ENCODE data around the gene NUMB. TPM values are rescaled to one million over a fixed set of nuclear protein-coding genes. Genes with fewer than 3 reads are reported as not detected.
A peak's percentile ranks its signal among the peaks of the same experiment; 100 is the strongest.

The NUMB gene
- total RNA-seq, 1 donor from 2014 or later = 72.7 TPM

DNA sequence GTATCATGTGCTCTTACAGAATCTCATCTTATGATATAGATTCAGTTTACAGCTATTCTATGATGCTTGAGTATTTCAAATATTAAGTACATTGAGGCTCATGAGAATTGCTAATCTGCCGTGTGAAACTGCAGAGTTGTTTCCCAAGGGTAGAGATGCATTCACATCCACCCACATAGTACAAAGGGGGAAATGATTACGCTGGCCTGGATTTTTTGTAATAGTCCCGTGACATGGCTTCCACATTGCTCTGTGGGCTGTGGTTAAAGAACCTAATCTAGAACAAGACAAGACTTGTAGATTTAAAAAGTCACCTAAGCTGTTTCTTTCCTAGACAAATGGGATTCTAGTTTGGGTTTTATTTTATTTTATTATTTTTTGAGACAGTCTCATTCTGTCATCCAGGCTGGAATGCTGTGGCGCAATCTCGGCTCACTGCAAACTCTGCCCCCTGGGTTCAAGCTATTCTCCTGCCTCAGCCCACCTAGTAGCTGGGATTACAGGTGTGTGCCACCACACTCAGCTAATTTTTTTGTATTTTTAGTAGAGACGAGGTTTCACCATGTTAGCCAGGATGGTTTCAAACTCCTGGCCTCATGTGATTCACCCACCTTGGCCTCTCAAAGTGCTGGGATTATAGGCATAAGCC lies 19.4 kb upstream of the NUMB start:
- no peaks in the 10 kb centered on the region for H3K9me3 Mint-ChIP-seq (ENCODE audit: unreplicated experiment)

DNA sequence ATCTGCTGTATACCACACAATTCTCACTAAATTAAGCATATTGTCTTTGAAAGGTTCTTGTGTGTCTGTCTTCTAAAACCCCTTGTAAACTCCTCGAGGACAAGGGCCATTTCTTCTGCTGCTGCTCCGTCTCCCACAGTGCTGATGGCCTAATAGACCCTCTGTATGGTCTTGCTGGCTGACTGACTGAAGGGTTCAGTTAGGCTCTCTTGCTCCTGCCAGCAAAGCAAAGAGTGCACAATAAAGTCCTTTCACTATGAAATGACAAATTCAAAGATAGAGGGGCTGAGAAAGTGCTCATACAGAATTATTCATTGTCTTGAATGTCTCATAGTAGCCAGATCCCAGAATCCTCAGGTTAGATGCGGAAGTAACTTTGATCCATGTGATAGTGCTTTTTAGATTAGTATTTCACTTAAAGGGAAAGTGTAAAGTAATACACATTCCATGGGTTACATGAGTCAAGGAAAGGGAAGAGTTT lies 18.1 kb upstream of the NUMB start:
- Mint-ChIP-seq H3K4me1 (ENCODE audit: unreplicated experiment) (no peaks in the 10 kb centered on the region), H3K27ac (ENCODE audit: unreplicated experiment) (no peak overlapping the region), H3K27me3 (ENCODE audit: unreplicated experiment) (no peaks in the 10 kb centered on the region), H3K9me3 (ENCODE audit: unreplicated experiment) (no peaks in the 10 kb centered on the region), H3K36me3 (ENCODE audit: unreplicated experiment) (no peaks in the 10 kb centered on the region), H3K4me3 (ENCODE audit: unreplicated experiment) (no peak overlapping the region)
- TF ChIP-seq, protein P1, sequence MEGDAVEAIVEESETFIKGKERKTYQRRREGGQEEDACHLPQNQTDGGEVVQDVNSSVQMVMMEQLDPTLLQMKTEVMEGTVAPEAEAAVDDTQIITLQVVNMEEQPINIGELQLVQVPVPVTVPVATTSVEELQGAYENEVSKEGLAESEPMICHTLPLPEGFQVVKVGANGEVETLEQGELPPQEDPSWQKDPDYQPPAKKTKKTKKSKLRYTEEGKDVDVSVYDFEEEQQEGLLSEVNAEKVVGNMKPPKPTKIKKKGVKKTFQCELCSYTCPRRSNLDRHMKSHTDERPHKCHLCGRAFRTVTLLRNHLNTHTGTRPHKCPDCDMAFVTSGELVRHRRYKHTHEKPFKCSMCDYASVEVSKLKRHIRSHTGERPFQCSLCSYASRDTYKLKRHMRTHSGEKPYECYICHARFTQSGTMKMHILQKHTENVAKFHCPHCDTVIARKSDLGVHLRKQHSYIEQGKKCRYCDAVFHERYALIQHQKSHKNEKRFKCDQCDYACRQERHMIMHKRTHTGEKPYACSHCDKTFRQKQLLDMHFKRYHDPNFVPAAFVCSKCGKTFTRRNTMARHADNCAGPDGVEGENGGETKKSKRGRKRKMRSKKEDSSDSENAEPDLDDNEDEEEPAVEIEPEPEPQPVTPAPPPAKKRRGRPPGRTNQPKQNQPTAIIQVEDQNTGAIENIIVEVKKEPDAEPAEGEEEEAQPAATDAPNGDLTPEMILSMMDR (IDR thresholded peaks at IDR 0.05) = no peak
- DNase-seq (ENCODE audit: extremely low spot score, unreplicated experiment) = no peak

More for the DNA sequence above, 19.4 kb upstream of the NUMB start:
- Mint-ChIP-seq H3K36me3 (ENCODE audit: unreplicated experiment) (no peaks in the 10 kb centered on the region), H3K4me3 (ENCODE audit: unreplicated experiment) (no peak overlapping the region), H3K27me3 (ENCODE audit: unreplicated experiment) (no peaks in the 10 kb centered on the region), H3K27ac (ENCODE audit: unreplicated experiment) (no peak overlapping the region), H3K4me1 (ENCODE audit: unreplicated experiment) (no peaks in the 10 kb centered on the region)
- TF ChIP-seq, protein P1 (IDR thresholded peaks at IDR 0.05) = no peak
- DNase-seq (ENCODE audit: extremely low spot score, unreplicated experiment) = no peak

DNA sequence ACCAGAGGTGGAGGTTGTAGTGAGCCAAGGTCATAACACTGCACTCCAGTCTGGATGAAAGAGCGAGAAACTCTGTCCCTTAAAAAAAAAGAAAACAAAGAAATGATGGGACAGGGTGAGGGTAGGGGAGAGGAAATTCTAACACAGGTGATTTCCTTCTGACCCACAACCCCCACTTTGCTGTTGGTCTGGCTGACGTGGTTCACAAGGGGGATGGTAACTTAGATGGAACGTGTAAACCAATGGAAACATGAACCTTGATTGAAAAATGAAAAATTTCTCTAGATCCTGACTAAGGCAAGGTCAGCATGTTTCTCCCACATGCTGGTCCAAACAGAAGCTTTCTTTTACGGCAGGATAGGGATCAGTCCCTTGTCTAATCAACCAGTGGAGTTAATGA lies 16.6 kb upstream of the NUMB start:
- Mint-ChIP-seq H3K27ac (ENCODE audit: unreplicated experiment) (no peak overlapping the region), H3K4me1 (ENCODE audit: unreplicated experiment) (no peaks in the 10 kb centered on the region), H3K36me3 (ENCODE audit: unreplicated experiment) (no peaks in the 10 kb centered on the region), H3K4me3 (ENCODE audit: unreplicated experiment) (no peak overlapping the region), H3K9me3 (ENCODE audit: unreplicated experiment) (no peaks in the 10 kb centered on the region), H3K27me3 (ENCODE audit: unreplicated experiment) (no peaks in the 10 kb centered on the region)
- no peak for DNase-seq (ENCODE audit: extremely low spot score, unreplicated experiment)
- TF ChIP-seq, protein P1 (IDR thresholded peaks at IDR 0.05) = no peak

DNA sequence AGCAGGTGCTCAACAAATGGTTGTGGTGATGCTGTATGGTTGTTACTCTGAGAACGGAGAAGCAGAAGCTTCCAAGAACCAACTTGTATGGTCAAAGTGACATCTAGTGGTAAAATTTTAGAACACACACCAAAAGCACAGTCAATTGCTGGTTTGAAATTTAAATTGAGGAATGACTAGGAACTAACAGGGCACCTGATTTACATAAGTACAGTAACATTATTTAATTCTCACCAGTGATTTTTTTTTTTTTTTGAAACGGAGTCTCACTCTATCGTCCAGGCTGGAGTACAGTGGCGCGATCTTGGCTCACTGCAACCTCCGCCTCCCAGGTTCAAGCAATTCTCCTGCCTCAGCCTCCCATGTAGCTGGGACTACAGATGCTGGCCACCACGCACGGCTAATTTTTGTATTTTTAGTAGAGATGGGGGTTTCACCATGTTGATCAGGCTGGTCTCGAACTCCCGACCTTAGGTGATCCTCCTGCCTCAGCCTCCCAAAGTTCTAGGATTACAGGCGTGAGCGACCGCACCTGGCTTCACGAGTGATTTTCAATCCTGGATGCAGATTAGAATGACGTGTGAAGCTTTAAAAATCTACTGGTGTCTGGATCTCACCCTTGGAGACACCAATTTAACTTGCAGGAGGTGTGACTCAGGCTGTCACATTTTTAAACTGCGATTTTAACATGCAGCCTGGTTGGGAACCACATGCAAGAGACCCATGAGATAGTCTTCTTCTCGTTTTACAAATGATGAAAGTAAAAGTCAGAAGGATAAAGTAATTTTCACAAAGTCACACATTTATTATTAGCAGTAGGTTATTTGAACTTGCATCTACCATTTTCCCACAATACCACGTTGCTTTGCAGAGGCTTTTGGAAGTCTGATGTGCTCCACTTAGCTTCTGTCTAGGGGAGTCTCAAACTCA lies 14.1 kb upstream of the NUMB start:
- DNase-seq (ENCODE audit: extremely low spot score, unreplicated experiment) = no peak

More for the DNA sequence above, 14.1 kb upstream of the NUMB start:
- TF ChIP-seq, protein P1 (IDR thresholded peaks at IDR 0.05) = peak; percentile 80
- Mint-ChIP-seq H3K9me3 (ENCODE audit: unreplicated experiment) (no peaks in the 10 kb centered on the region), H3K27ac (ENCODE audit: unreplicated experiment) (no peak overlapping the region), H3K4me1 (ENCODE audit: unreplicated experiment) (peaks cover 22% of the 10 kb centered on the region), H3K4me3 (ENCODE audit: unreplicated experiment) (no peak overlapping the region), H3K27me3 (ENCODE audit: unreplicated experiment) (no peaks in the 10 kb centered on the region), H3K36me3 (ENCODE audit: unreplicated experiment) (no peaks in the 10 kb centered on the region)

All from osteocyte (in vitro differentiated cells).